Pulmonary artery endothelial cell (primary cell): ENCODE data around the gene OIP5. TPM values are rescaled to one million over a fixed set of nuclear protein-coding genes. Genes with fewer than 3 reads are reported as not detected.
"Not testable (repeated sequence)": the region's sequence is repeated elsewhere in the genome, so short reads cannot be mapped to it uniquely, and the experiment has no call there.

Source experiments
- DNase-seq: peaks from one replicate; pipeline ENCODE4 v3.0.0-alpha.2; 2011; ENCODE audit warnings: low read depth, low spot score
- total RNA-seq: library from RNA; depleted of rRNA; stranded (reverse); fragments of >200 nt; gene quantifications from 2 replicates; pipeline ENCODE4 v1.2.3, GENCODE V29; 2014

Gene OIP5
- total RNA-seq, 1 donor from 2014 or later = 7.3 TPM

DNA sequence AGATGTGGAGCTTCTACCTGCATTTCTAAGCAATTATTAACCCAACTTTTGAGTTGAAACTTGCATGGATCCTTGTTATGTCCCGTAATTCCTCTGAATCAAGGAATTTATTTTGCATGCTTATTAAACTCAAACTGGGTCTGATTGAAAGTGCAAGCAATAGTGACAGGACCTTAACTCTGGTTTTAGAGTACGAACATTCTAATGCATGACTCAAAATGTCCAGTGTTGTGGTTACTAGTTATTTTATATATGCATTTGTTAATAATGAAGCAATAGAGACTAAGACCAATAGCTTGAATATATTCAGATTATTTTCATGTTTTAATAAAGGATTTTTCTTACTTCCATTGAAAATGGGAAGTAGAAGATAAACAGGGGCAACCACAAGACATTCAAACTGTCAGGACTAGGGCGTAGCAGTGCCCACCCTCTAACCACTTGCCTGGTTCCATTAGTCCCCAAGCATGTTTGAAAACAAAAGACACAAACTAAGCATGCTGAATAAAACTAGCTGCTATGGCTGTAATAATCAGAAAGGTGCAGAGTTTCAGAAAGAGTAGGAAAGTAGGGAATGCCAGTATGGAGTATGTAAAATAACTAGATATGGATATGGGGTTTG, 28.1 kb downstream of the OIP5 start:
- DNase-seq = no peak

DNA sequence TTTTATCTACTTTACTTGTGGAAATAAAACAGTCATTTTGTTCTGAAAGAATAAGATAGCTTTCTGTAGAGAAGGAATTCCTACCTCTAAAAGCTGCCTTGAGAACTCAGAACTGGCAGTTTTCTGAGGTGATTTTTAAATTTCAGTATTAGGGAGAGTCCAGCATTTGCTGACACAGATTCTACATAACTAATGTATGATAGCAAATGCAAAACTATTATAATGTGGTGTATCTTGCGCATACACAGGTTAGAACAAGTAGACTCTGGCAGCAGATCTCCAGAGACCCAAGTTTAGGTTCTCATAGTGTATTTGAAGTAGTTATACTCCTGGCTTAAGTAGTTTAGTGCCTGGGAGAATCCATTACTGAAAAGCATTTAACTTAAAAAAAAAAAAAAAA, 30.8 kb downstream of the OIP5 start:
- no peak for DNase-seq

DNA sequence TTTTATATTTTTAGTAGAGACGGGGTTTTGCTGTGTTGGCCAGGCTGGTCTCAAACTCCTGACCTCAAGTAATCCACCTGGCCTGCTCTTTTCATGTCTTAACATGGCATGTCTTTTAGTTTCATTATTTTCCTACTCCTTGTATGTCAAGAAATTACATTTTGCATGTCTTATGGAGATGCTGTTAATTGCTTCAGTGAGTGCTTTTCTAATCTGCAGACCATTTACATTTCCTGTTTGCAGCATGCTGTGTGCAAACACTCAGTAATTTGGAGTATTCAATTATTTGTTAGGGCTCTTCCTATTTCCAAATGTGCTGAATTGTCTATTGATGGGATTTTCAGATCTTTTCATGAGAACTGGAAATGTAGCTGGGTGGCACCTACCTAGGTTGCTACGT, 31.3 kb downstream of the OIP5 start:
- DNase-seq = not testable (repeated sequence)

DNA sequence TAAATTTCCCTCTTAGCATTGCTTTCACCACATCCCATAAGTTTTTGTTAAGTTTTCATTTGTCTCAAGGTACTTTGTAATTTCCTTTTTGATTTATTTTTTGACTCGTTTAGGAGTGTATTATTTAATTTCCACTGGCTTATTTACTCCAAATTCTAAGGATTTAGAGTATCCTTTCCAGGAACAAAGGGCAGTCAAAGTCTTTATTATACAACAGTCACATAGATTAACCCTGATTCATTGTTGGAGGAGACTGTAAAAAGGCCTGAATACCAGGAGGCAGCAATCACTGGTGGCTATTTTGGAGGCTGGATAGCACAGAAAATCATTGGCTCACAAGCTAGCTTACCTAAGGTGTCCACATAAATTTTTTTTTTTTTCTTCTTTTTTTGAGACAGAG, 39.9 kb downstream of the OIP5 start:
- DNase-seq = no peak

DNA sequence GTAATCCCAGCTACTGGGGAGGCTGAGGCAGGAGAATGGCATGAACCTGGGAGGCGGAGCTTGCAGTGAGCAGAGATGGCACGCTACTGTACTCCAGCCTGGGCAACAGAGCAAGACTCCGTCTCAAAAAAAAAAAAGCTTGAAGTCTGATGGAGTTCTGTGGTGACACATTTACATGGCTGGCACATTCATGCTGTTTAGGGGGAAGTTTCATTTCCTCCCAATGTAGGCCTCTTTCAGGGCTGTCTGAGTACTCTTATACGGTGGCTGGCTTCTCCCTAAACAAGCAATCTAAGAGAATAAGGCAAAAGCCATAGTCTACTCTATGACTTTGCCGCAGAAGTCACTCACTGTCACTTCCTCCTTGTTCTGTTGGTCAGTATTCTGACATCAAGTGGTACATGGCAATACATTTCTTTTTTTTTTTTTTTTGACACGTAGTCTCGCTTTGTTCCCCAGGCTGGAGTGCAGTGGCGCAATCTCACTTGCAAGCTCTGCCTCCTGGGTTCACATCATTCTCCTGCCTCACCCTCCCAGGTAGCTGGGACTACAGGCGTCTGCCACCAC, 41.2 kb downstream of the OIP5 start:
- DNase-seq = no peak

DNA sequence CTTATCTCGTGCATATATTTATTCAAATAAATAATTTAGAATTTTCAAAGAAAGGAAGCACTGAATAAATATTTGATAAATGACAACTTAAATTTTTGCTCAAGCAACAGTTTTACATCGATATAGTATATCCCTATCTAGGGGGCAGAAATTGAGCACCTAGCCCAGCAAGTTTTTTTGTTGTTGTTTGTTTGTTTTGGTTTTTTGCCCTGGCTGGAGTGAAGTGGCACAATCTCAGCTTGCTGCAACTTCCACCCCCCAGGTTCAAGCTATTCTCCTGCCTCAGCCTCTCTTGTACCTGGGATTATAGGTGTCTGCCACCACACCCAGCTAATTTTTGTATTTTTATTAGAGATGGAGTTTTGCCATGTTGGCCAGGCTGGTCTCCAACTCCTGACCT, 42.4 kb downstream of the OIP5 start:
- no peak for DNase-seq

DNA sequence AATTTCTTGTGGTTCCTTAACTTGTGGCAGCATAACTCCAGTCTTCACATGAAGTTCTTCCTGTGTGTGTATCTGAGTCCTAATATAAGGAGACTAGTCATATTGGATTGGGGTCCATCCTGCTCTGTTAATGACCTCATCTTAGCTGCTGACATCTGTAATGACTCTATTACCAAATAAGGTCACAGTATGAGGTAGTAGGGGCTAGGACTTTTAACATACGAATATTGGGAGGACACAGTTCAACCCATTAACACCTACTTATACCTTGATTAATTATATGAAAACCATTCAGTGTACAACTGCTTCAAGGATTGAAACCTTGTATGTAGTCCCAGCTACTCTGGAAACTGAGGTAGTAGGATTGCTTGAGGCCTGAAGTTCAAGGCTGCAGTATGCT, 43.9 kb downstream of the OIP5 start:
- no peak for DNase-seq

DNA sequence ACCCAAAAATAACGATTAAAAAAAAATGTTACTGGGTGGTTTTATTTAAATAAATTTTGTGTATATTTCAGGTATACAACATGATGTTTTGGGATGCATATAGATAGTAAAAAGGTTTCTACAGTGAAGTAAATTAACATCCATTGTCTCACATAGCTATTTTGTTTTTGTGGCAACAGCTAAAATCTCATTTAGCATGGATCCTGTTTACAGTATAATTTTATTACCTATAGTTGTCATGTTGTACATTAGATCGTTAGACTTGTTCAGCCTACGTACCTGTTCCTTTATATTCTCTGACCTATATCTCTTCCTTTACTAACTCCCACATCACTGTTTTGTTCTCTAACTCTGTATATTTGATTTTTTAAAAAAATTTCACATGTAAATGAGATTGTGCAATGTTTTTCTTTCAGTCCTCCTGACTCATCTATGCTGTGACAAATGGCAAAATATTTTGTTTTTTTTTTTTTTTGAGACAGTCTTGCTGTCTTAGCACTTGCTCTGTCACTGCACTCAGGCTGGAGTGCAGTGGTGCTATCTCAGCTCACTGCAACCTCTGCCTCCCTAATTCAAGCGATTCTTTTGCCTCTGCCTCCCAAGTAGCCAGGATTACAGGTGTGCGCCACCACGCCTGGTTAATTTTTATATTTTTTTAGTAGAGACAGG, 45.6 kb downstream of the OIP5 start:
- DNase-seq = no peak

DNA sequence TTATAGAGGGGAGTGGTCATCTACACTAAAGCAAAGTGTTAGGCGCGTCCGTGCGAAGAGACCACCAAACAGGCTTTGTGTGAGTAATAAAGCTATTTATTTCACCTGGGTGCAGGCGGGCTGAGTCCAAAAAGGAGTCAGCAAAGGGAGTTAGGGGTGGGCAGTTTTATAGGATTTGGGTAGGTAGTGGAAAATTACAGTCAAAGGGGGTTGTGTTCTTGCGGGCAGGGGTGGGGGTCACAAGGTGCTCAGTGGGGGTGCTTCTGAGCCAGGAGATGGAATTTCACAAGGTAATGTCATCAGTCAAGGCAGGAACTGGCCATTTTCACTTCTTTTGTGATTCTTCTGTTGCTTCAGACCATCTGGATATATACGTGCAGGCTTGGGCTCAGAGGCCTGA, 47.1 kb downstream of the OIP5 start:
- DNase-seq = no peak

DNA sequence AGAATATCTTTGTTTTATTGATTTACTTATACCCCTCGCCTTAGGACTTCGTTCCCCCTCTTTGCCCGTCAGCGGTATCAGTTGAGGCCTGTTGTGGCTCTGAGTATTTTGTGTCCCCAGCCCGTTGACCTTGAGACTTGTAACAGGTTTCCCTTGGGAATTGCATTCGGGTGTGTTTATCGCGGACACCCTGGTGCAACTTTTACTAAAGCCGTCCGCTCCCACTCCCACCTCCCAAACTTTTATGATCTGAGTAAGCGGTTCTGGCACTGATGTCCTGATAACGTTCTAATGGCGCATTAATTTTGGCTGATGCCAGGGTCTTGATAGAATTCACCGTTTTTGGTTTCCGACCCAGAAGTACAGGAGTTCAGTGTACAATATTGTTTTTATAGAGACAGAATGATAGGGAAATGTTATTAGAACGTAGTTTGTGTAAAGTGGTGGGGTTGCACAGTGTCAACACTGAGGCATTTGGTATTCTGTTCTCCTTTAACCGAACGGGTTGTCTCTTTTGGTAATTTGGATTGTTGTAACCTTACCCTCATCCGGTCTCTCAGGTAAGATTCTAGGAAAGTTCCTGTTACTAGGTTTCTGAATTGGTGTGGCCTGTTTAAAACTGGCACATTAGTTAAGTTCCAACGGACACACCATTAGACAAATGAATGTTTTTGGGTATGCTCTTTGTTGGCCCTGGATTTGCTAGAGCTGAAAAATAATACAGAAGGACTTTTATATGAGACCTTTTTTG, 47.8 kb downstream of the OIP5 start:
- no peak for DNase-seq

DNA sequence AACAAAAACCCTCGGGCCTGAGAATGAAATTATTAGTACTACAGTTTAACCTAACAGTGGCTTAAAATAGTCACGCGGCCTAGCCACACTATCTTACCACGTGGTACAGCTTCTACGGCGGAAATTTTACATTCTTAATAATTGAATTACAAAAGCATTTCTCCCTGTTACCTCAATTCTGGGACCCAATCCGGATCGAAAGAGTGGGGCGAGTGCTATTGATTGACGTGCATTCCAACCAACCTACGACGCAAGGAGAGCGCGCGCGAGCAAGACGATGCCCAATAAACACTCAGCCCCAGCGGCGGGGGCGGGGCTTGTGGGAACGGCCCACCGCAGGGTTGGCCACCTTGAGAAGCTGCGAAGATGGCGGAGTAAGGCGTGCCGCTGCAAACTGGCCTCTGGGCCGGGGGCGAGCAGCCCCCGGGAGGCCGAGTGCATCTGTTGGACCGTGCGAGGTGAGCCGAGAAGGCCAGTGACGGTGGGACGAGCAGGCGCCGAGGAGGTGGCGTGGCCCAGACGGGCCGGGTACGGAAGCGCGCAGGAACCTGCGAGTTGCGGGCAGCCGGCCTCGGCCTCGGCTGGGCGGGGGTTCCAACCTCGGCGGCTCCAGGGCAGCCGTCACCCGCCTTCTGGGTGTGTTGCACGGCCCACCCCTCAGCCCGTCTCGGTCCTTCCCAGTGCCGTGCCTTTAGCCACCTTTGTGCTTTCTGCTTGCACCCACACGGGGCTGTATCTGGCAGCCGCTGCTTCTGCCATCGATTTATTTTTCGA, 48.6 kb downstream of the OIP5 start:
- peak; percentile 96 for DNase-seq

DNA sequence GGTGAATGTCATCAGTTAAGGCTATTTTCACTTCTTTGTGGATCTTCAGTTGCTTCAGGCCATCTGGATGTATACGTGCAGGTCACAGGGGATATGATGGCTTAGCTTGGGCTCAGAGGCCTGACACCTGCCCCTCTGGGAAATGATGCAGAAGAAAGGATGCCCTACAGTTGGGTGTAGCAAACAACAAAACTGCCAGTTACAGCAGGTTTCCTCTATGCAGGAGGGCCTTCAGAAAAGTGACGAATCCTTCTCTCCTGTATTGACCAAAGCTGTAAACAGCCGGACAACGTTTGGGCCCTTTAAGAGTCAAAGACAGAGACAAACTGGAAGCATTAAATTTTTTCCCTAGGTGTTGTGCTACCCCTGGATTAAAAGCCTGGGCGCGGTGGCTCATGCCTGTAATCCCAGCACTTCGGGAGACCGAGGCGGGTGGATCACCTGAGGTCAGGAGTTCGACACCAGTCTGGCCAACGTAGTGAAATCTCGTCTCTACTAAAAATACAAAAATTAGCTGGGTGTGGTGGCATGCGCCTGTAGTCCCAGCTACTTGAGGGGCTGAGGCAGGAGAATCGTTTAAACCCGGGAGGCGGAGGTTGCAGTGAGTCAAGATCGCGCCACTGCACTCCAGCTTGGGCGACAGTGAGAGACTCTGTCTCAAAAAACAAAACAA, 49.3 kb downstream of the OIP5 start:
- DNase-seq = not testable (repeated sequence)

DNA sequence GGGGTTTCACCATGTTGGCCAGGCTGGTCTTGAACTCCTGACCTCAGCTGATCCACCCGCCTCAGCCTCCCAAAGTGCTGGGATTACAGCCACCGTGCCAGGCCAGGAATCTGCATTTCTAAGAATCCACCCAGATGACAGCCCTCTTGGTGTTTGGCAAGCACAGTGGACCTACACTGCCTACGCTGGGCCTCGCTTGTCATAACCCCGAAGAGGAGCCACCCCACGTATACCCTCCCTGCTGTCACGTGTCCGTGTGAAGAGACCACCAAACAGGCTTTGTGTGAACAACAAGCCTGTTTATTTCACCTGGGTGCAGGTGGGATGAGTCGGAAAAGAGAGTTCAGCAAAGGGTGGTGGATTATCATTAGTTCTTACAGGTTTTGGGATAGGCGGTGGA, 50.0 kb downstream of the OIP5 start:
- not testable (repeated sequence) for DNase-seq

DNA sequence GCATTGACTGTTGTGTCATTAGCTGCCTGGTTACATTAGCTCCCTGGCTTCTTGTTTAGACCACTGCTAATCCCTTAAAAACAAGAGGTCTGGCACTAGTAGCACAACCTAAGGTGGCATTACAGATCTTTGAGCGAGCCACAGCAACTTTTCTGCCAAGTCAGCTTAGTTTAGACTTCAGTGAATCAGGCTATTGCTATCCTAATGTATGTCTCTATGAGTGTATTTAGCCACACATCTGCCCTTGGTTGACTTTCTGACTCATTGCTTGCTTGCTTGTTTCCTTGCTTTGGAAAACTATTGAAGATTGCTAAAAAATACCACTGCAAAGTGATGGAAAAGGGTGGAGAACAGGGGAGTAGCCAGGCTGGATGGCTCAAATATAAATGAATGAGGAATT, 51.2 kb downstream of the OIP5 start:
- DNase-seq = no peak

DNA sequence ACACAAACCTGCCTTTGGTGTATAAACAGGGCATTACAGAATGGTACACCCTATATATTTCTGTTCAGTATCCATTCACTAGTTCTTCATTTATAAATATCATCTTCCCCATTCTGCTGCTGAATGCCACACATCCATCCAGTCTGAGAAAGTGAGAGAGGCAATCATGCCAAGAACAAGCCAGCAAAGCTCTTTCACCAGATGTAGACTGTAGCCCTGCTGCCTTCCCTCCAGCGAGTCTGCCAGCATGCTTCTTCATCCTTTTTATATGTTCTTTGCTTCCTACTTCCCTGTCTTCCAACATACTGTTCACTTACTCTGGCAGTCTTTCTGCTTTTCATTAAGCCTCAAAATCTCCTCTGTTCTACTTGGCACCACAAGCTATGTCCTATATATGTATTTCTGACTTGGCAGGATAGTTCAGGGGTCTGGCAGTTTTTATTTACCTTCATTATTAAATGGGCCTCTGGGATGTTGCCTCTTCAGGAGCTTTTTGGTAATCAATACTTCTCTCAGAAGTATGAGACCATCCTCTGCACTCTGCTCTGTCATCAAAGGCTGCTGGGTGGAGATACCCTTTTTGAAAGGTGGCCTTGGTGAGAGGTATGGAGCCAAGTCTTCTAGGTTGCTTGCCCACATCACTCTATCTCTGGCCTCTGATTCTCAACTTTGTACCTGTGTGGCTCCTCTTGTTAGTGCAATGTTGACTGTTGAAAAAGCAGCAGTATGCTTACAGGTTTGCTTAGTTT, 52.7 kb downstream of the OIP5 start:
- DNase-seq = no peak

DNA sequence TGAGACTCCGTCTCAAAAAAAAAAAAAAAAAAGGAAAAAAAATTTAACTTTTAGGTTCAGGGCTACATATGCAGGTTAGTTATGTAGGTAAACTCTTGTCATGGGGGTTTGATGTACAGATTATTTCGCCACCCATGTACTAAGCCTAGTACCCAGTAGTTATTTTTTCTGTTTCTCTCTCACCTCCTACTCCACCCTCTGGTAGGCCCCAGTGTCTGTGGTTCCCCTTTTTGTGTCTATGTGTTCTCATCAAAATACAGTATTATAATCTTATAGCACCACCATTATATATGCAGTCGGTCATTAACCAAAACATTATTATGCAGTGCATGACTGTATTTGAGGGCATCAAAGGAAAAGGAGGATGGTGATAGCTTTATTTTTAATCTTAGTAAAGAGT, 54.1 kb downstream of the OIP5 start:
- DNase-seq = no peak

DNA sequence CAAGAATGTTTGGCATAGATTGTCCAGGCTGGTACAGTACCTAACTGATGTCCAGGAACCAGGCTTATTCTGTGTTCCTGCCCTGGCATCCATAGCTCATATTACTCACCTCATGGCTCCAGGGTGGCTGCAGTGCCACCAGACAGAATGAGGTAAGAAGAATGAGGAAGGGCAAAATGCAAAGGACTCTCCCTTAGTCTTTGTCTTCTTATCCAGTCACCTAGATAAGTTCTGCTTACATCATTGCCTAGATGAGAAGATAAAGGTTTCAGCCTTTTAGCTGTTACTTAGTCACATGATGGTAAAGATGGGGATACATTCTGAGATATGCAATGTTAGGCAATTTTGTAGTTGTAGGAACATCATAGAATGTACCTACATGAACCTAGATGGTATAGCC, 55.6 kb downstream of the OIP5 start:
- DNase-seq = no peak

DNA sequence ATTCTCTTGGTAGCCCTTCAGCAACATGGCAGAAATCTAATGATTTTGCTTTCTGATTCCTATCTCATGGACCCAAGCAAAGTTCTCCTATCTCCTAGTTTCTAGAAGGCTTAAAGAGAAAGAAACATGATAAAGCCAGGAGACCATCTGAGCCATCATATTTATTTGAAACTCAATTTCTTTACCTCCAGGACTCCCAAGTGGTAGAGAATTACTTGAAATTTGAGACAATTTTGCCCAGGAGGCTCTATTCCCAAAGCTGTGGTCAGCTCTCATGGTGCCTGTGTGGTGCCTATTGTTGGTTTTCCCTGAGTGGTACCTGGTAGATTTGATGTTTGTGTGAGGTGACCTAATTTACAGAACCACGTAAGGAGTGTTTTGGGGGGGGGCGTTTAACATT, 62.5 kb downstream of the OIP5 start:
- DNase-seq = no peak

DNA sequence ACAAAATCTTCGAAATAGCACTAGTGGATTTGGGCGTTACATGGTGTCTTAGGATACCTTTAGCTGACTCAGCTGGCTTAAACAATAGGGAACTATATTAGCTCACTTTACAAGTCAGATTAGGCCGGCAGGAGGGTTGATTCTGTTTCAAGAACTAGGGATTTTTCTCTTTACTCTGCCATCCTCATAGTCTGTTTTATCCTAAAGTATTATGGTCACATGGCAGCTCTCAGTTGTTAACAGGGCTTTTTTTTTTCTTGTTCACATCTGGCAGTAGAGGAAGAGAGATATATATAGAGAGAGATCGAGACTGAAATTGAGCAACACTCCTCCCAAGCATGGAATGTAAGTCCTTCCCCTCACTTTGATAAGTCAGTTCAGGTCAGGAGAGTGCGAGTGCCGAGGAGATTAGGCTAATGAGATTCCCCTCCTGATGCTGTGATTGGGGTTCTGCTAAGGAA, 68.5 kb downstream of the OIP5 start:
- DNase-seq = no peak

DNA sequence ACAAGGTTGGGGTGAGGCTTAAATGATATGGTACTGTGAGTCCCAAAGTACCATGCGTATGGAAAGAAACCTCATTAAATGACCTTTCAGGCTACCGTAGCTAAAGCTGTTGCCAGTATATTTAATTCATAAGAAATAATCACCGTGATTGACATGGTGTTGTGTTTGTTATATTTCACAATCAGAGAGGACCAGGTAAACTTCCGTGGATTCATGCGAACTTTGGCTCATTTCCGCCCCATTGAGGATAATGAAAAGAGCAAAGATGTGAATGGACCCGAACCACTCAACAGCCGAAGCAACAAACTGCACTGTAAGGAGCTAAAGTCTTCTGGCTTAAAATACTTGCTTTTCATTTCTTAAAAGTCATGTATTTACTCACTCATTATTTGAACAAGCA, 69.8 kb downstream of the OIP5 start:
- DNase-seq = no peak
